ENCODE results near the gene GIT2. TPM values are rescaled to one million over a fixed set of nuclear protein-coding genes. Genes with fewer than 3 reads are reported as not detected.

The GIT2 gene
- total and polyA plus RNA-seq, 2 of the 13 experiments (the other 11 are each of a cell fraction or from before 2014, with no cell fraction given) = 18.4 to 19.8 TPM

DNA sequence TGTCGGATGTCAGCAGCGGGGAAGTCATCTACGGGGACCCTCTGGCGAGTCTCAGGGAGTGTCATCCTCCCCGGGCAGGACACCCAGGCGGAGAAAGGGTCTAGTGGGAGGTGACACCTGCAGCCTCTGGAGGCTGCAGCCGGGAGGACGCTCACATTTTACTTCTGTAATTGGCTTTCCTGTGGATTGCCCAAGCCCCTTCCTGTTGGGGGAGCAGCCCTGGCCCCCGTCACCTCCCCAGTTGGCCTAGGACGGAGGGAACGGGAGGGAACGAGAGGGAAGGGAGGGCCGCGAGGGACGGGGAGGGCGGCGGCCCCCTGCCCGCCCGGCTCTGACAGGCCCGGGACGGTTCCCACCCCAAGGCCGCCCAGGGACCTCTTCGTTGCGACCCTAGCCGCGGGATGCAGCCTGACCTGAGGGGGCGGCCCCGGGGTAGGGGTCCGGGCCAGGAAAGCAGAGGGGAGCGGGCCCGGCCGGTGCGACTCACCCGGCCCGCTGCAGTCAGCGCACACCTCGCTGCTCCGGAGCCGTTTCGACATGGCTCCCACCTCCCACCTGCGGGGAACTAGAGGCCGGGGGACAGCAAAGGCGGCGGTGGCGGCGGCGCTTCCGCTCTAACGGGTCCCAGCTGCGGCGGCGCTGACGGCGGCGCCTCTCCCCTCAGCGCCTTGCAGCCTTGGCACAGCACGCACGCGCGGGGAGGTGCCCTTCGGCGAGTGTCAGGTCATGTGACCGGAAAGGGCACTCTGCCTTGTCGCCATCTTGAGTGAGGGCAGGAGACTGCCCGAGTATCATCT, at the start of gene GIT2 (continued):
- TF ChIP-seq ZC3H13 (CRISPR knock-in tag; IDR thresholded peaks at IDR 0.05) (peak; percentile 76), JUN (CRISPR knock-in tag; IDR thresholded peaks at IDR 0.05) (no peak), ZNF432 (CRISPR knock-in tag; IDR thresholded peaks at IDR 0.05; ENCODE audit: borderline replicate concordance) (no peak), ZNF543 (CRISPR knock-in tag; IDR thresholded peaks at IDR 0.05) (peak; percentile 20; the same call in 1 of the 2 replicates), ZNF12 (CRISPR knock-in tag; IDR thresholded peaks at IDR 0.05) (no peak; the same call in 1 of the 2 replicates), FLYWCH1 (CRISPR knock-in tag; IDR thresholded peaks at IDR 0.05) (no peak), ZNF7 (CRISPR knock-in tag; IDR thresholded peaks at IDR 0.05) (no peak), ZNF768 (CRISPR knock-in tag; IDR thresholded peaks at IDR 0.05) (peak; percentile 52; the same call in 1 of the 2 replicates), SCMH1 (CRISPR knock-in tag; IDR thresholded peaks at IDR 0.05; ENCODE audit: borderline replicate concordance) (no peak), ATF7-NPFF (CRISPR knock-in tag; IDR thresholded peaks at IDR 0.05; ENCODE audit: low read depth) (peak; percentile 23; the same call in 1 of the 2 replicates), ONECUT2 (CRISPR knock-in tag; IDR thresholded peaks at IDR 0.05) (no peak), PHB2 (IDR thresholded peaks at IDR 0.05; ENCODE audit: partially characterized antibody) (no peak), CBX5 (CRISPR knock-in tag; IDR thresholded peaks at IDR 0.05; ENCODE audit: borderline replicate concordance) (no peak; the same call in 1 of the 2 replicates), SKI (IDR thresholded peaks at IDR 0.05; ENCODE audit: partially characterized antibody) (peak; percentile 72), MYC (CRISPR knock-in tag; IDR thresholded peaks at IDR 0.05; ENCODE audit: borderline replicate concordance) (peak; percentile 58; the same call in 1 of the 2 replicates), SP2 (CRISPR knock-in tag; IDR thresholded peaks at IDR 0.05) (no peak), ZFP41 (CRISPR knock-in tag; IDR thresholded peaks at IDR 0.05; ENCODE audit: borderline replicate concordance) (0 out of 2 replicates have a peak, but pooled peaks have one; percentile 40), MEIS2 (CRISPR knock-in tag; IDR thresholded peaks at IDR 0.05) (peak; percentile 27; the same call in 1 of the 2 replicates), GATAD2A (CRISPR knock-in tag; IDR thresholded peaks at IDR 0.05) (0 out of 2 replicates have a peak, but pooled peaks have one; percentile 11), GTF3A (CRISPR knock-in tag; conservative IDR thresholded peaks at IDR 0.05) (no peak), ZNF776 (CRISPR knock-in tag; IDR thresholded peaks at IDR 0.05) (peak; percentile 70; the same call in 1 of the 2 replicates), ZSCAN22 (CRISPR knock-in tag; IDR thresholded peaks at IDR 0.05) (peak; percentile 67; the same call in 1 of the 2 replicates)
- TF ChIP-seq, protein P1, sequence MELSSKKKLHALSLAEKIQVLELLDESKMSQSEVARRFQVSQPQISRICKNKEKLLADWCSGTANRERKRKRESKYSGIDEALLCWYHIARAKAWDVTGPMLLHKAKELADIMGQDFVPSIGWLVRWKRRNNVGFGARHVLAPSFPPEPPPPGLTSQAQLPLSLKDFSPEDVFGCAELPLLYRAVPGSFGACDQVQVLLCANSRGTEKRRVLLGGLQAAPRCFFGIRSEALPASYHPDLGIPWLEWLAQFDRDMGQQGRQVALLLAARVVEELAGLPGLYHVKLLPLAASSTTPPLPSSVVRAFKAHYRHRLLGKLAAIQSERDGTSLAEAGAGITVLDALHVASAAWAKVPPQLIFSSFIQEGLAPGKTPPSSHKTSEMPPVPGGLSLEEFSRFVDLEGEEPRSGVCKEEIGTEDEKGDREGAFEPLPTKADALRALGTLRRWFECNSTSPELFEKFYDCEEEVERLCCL (CRISPR knock-in tag; IDR thresholded peaks at IDR 0.05; ENCODE audit: borderline replicate concordance) = no peak
- TF ChIP-seq, protein P2, sequence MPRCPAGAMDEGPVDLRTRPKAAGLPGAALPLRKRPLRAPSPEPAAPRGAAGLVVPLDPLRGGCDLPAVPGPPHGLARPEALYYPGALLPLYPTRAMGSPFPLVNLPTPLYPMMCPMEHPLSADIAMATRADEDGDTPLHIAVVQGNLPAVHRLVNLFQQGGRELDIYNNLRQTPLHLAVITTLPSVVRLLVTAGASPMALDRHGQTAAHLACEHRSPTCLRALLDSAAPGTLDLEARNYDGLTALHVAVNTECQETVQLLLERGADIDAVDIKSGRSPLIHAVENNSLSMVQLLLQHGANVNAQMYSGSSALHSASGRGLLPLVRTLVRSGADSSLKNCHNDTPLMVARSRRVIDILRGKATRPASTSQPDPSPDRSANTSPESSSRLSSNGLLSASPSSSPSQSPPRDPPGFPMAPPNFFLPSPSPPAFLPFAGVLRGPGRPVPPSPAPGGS (CRISPR knock-in tag; IDR thresholded peaks at IDR 0.05) = peak; percentile 79; the same call in 1 of the 2 replicates
- TF ChIP-seq, protein P3, sequence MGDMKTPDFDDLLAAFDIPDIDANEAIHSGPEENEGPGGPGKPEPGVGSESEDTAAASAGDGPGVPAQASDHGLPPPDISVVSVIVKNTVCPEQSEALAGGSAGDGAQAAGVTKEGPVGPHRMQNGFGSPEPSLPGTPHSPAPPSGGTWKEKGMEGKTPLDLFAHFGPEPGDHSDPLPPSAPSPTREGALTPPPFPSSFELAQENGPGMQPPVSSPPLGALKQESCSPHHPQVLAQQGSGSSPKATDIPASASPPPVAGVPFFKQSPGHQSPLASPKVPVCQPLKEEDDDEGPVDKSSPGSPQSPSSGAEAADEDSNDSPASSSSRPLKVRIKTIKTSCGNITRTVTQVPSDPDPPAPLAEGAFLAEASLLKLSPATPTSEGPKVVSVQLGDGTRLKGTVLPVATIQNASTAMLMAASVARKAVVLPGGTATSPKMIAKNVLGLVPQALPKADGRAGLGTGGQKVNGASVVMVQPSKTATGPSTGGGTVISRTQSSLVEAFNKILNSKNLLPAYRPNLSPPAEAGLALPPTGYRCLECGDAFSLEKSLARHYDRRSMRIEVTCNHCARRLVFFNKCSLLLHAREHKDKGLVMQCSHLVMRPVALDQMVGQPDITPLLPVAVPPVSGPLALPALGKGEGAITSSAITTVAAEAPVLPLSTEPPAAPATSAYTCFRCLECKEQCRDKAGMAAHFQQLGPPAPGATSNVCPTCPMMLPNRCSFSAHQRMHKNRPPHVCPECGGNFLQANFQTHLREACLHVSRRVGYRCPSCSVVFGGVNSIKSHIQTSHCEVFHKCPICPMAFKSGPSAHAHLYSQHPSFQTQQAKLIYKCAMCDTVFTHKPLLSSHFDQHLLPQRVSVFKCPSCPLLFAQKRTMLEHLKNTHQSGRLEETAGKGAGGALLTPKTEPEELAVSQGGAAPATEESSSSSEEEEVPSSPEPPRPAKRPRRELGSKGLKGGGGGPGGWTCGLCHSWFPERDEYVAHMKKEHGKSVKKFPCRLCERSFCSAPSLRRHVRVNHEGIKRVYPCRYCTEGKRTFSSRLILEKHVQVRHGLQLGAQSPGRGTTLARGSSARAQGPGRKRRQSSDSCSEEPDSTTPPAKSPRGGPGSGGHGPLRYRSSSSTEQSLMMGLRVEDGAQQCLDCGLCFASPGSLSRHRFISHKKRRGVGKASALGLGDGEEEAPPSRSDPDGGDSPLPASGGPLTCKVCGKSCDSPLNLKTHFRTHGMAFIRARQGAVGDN (CRISPR knock-in tag; IDR thresholded peaks at IDR 0.05) = peak; percentile 91

All from HepG2 (cell line).